ENCODE data around the gene PLA2G4A.

PLA2G4A gene

GRCh38 chr1:186925881-186926669, 97.3 kb downstream of the PLA2G4A start:
- DNase-seq, result peak; percentile 52

GRCh38 chr1:186927884-186928283, 99.1 kb downstream of the PLA2G4A start:
- DNase-seq, result no peak

- DNase-seq, result no peak
Observed at GRCh38 chr1:186930238-186930637, 101.5 kb downstream of the PLA2G4A start.

DNA sequence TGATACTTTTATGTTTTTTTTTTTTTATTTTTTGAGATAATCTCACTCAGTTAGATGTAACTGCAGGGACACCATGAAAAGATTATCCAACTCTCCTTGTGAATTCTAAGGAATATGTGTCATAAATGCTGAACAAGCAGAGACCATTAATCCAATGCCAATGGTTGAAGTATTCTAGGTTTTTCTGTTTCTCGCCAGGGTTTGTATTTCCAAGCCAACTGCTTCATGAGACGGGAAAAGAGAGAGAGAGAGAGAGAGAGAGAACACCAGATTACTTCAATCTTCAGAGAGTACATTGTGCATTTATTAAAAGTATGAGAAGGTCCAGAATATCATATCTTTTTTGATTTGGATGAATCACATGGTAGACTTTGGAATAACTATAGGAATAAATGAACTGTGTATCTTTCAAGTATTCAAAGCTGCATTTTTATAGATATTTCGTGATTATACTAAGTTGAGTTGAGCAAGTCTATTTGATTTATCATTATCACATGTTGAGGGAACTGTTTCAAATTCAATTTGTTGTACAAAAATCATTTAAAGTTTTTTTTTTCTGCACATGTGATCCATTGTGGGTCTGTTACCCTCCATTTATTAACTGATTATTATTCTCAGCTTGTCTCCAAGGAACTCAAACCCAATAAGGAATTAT, 108.4 kb downstream of the PLA2G4A start:
- peak; percentile 20 for DNase-seq

DNA sequence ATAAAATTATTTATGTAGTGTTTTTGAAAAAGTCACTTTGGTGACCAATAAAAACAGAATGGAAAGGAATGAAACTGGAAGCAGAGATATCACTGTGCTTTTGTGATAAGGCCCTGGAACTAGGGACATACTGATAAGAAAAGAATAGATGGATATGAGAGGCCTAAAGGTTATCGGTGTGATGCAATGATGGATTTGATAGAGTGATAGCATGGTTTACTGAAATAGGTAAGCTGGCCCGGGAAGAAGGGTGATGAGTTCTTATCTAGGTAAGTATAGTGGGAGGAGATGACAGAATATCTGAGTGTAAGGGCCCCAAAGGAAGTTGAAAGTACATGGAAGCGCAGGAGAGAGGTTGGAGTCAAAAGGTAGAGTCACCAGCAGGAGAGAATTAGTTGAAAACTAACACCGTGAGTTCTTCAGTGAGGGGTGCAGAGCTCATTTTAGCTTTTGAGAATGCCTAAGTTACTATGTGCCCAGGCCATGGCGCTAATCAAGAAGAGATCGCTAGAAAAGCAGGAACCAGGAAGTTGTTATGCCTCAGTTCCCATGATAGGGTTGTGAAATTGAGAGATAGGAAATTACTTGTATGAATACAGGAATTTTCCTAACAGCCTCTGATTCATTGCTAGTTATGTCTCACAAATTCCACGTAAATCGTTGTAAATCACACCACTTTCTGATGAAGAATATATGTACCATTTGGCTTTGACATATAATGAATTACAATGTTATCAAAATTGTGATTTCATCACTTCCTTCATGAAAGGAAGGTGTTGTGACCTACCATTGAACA, 115.3 kb downstream of the PLA2G4A start:
- no peak for DNase-seq

- no peak for DNase-seq
Observed at GRCh38 chr1:186945146-186945545, 116.4 kb downstream of the PLA2G4A start.

DNA sequence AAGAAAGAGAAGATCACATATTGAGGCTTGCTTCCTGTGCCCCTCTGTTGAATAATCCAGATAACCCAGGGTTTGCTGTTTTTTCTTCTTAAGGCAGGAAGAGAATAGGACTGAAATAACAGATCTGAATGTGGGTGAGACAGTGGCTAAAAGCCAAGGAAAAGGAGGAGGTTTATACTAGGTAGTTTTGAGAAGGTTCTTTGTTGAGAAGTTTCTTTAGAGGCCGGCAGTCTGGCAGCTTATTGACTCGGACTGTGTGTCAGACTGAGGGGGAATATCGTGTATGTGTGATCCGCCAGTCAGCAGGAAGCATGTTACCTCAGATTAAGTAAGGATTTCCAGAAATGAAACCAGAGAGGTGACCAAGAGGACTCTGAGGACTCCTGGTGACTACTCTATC, 119.8 kb downstream of the PLA2G4A start:
- no peak for DNase-seq

DNA sequence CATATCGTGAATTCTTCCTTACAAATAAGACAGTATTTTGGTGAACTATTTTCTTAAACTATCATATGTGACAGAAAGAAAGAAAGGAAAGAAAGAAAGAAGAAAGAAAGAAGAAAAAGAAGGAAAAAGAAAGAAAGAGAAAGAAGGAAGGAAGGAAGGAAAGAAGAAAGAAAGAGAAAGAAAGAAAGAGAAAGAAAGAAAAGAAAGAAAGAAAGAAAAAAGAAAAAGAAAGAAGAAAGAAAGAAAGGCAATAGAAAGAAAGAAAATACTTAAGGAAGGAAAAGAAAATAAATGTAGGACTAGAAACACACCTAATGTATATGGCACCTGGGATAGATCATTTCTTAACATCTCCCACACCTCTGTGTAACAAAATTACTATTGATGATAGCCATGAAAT, 120.4 kb downstream of the PLA2G4A start:
- no peak for DNase-seq

DNA sequence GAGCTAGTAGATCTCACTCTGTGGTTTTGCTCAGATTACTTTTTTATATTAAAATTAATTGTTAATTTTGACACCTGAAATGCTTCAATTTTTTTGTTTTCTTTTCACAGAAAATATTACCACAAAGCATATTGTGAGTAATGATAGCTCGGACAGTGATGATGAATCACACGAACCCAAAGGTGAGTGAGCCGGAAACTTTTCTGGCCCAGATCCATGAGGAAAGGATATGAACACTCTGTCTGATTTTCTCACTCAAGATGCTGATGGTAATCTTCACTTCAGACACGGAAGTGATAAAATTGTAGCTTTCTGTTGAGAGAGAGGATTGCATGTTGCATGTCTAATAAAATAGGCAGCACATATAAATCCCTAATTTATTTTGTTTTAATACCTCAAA, 121.8 kb downstream of the PLA2G4A start:
- no peak for DNase-seq

- no peak for DNase-seq
Observed at GRCh38 chr1:186953876-186954275, 125.1 kb downstream of the PLA2G4A start.

DNA sequence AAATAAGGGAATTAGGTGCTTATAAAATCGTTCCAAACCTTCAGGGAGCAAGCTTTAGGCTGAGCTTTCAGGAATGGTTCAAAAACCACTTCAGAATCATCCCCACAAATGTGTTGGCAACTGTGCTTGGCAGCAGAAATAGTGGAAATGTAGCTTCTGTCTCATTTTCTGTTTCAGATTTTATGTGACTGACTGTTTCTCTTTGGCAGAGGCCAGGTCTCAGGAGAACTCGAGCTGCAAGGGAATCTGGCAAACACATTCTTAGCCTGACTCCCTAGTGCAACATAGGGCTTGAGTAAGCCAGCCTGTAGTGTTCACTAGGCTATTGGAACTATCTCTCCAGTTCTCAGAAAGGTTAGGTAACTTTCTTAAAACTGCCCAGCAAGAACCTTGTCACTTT, 128.6 kb downstream of the PLA2G4A start:
- no peak for DNase-seq

DNA sequence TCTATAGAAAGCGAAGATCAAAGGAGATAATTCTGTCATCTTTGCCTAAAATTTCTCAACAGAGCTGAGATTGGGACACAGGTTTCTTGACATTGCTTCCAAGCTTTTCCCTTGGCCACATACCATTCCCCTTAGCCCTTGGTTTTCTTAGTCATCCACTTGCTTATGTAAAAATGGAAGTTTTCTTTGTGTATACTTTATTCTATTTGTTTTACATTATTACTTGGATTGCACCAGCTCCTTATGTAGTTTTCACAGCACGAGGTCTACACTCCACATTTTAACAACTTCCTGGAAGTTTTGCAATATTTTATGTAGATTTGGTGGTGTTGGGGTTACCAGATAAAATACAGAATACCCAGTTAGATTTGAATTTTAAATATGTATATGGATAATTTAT, 129.8 kb downstream of the PLA2G4A start:
- DNase-seq, result no peak

DNA sequence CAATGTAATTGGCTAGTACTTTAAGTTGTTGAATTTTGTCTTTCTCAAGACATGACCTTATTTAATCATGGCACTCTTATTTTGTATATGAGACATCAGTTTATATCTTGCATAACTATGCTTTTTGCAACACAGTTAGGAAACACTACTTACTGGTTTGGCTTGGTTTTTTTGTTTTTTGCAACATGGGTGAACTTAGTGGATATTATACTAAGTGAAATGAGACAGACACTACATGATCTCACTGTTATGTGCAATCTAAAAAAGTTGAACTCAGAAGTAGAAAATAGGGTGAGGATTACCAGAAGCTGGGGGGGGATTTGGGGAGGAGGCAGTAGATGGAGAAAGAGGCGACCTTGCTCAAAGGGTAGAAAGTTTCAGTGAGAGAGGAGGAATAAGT, 132.1 kb downstream of the PLA2G4A start:
- no peak for DNase-seq

DNA sequence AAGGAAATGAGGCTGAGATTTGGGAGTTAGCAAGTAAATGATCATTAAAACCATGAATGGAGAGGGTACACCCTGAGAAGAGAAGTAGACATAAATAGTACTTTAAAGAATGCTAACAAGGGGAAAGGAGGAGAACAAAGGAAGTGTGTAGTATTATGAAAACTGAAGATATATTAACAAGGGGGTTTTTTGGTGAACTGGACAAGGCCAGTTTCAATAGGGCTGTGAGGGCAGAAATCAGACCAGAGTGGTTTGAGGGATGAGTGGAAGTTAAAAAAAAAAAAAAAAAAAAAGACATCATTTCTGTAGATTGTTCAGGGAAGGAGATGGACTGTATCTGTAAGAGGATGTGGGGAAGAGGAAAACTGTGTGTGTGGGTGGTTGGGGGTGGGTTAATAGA, 137.1 kb downstream of the PLA2G4A start:
- DNase-seq, result no peak

GRCh38 chr1:186966456-186966855, 137.7 kb downstream of the PLA2G4A start:
- DNase-seq, result no peak

- DNase-seq, result peak; percentile 93
Observed at GRCh38 chr1:186967656-186968394, 139.1 kb downstream of the PLA2G4A start.

GRCh38 chr1:186974774-186975181, 146.0 kb downstream of the PLA2G4A start:
- peak; percentile 84 for DNase-seq

GRCh38 chr1:186975220-186975619, 146.5 kb downstream of the PLA2G4A start:
- DNase-seq, result peak; percentile 44

DNA sequence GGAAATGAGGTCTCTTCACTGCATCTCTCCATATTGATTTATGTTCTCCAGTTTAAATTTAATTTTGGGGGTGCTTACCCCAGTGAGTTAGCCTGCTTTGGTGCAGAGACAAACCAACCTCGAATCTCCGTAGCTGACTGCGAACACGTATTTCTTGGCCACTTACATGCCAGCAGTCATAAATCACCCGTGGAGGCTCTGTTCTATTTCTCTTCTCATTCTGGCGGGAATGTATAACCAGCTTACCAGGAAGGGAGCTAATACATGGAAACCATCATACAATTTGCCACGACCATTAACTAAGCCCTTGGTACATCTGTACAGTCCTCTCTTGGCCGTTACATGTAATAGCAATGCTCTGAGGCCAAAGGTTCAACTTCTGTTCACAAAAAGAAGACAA, 148.0 kb downstream of the PLA2G4A start:
- DNase-seq, result no peak

- DNase-seq, result no peak
Observed at GRCh38 chr1:186977266-186977957, 148.7 kb downstream of the PLA2G4A start.

DNA sequence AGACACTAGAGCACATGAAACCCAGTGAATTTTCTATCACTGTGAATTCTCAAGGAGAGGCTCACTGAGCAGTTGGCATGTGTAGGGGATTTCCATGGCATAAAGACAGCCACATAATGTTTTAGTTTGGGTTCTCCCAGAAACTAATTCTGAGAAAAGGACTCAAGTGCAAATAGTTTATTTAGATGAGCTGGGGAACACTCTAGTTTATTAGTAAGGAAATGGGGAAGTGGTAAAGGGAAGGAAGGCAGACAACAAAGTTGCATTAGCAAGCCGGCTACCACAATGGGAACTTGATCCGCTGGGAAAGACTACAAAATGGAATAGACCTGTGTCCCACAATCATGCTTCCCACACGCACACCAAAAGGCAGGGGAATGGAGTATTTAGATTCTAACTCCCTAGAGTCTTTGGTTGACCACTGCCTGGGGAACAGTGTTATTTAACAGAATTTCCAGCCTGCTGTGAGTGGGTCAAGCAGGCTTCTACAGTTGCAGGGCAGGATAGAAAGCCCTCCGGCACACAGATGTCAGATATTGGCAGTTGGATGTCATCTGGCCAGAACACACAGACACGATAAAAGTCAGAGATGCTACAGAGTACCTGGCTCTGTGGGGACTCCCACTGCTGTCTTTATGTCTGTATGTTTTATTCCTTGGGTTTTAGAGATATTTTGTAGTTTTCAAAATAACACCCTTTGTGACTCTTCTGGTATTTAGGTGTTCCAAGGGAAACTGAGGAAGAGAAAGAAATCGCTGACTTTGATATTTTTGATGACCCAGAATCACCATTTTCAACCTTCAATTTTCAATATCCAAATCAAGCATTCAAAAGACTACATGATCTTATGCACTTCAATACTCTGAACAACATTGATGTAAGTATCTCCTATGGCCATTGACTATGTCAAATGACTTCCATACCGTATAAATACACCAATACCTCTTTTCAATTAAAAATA, 150.1 kb downstream of the PLA2G4A start:
- no peak for DNase-seq
